Endometrial microvascular endothelial cells (primary cell): ENCODE data around the gene CERS3. TPM values are rescaled to one million over a fixed set of nuclear protein-coding genes. Genes with fewer than 3 reads are reported as not detected.

ENCODE experiments used
- in situ Hi-C: cut with HindIII; loops from 2 replicates; pipeline ENCODE4 v1.10.0; 2017; ENCODE audit warnings: low sequenced_read_pairs, low pct_unique_long_range_greater_than_20kb; ENCODE audit errors: inconsistent ontology term
- total RNA-seq: library from RNA; depleted of rRNA; stranded (reverse); fragments of >200 nt; gene quantifications from one replicate; pipeline ENCODE4 v1.2.3, GENCODE V29; 2015; ENCODE audit errors: inconsistent ontology term

Gene CERS3
- total RNA-seq = not detected

DNA sequence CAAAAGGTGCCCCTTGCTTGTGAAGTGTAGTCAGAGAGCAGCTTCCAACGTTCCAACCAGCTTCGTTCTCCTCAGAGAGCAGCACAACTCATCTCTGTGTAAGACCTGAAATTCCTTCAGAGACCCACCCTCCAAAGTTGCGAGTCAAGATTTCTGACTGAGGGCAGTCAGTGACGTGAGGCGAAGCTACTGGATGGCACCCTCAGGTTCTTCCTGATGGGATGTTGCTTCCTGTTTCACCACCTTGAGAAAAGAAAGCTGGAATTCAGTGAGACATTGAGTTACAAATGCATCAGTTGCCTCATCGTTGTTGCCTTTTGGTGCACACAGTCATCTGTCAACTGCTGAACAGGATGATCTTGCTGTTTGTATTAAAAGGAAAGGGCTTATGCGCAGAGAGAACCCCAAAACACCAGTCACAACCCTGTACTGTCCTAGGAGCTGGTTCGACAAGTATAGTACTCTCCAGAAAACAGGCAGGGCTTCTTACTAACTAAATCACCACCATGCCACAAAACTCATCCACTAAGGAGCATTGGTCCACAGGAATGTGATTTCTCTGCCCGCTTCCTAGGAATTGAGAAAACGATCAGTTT, at the start of gene CERS3:
TSS of gene CERS3 (minus strand) at position 118 of the 596 bp plus-strand sequence. CDS start 27,101 bp downstream, outside the sequence.
- in situ Hi-C loops = no loop called here

DNA sequence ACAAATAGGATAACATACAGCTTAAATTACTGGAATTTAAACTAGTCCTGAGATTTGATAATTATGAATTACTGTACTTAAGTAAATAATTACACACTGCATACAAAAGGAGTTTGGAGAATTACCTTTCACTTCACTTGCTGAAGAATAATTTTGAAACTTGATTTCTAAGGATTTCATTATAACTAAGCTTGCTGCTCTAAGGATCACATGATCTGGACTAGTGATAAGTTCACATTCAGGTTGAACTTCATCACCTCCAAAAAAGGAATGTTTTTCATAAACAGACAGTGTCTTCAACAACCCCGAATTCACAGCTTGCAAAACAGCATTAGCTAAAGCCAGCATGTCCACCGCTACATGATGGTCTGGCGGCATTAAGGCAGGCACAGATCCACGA, 44.8 kb upstream of the CERS3 start:
- in situ Hi-C loops = no loop called here

DNA sequence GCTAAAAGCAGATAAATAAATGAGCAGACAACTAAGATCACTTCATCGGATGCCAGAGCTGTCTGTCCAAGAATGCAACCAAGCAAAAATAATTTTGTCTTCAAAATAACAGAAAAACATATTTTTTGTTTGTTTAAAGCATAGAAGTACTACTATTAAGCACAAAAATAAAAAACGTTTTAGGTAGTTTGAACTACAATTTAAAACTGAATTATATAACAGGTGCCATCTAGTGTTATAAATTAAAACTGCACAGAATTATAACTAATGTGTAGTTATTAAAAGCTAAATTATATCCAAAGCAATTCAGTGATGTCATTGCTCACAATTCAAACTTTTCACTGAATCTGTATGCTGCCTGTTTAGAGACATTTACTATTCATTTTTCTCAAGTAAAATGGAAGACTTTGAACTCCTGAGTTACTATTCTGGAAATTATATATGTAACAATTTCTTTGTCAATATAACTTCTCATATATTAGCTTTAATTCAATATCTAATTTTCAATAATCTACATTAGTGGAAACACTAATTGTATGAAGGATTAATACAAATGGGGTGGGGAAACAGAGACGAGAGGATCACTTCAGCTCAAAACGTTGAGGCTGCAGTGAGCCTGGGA, 43.7 kb upstream of the CERS3 start:
- in situ Hi-C loops = no loop called here

DNA sequence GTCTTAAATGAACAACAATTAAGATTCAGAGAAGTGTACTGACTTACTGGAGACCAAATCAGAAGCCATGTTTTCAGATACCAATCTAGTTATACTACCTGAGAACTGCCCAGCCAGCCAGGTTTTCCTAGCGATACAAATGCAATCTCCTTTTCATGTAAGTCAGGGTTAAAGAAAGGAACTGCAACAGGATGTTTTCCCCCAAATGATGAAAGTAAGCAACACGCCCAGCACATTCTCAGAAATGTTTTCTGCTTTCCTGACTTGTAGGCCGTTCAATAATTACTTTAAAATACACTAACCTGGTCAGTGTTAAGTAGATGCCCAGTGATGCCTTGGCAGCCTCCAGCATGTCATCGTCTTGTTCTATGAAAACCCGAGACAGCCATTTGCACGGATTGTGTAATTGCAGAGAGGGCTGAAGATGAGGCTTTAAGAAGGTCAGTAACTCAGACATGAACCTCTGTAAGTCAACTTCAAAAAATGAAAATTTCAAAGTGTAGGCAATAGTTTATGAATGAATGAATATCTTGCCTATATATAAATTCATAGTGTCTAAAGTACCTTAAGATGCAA, 42.9 kb upstream of the CERS3 start:
- in situ Hi-C loops = no loop called here

DNA sequence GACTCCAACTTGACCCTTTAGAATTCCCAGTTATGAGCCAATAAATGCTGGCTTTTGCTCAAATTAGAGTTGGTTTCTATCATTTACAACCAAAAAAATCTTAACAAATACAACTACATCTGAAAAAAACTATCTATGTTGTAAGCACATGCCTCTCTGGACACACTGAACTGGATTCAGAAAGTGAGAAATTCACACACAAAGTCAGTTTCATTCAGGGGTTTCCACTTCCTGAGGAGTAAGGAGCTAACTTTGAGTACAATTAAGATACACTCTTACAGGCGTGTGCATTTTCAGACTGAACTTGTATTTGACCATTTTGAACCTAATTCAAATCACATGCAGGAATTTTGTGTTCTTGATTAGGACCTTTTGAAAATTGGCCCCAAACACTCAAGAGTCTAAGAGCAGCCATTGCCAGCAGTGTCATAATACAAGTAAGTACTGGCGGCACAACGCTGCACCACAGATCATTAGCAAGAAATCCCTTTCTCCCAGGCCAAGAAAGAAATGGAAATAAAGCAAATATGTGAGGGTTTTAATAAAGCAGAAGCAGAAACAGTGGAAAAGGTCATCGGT, 42.1 kb upstream of the CERS3 start:
- in situ Hi-C loops = no loop called here

DNA sequence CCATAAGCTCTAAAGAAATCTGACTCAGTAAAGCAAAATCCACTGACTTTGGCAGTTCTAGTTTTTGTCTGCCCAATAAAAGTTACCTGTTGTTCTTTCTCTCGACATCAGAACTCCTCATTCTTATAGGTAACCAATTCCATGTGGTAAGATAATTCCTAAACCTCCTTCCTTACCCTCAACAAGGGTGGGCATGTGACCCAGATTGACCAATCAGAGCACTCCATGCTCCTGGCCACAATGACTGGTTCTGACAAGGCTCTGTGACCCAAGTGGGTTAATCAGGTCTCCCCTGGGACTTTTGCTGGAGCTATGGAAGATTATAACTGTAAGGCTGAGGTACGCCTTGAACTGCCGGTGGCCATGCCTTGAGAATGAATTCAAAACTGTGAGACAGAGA, 41.5 kb upstream of the CERS3 start:
- in situ Hi-C loops = no loop called here

DNA sequence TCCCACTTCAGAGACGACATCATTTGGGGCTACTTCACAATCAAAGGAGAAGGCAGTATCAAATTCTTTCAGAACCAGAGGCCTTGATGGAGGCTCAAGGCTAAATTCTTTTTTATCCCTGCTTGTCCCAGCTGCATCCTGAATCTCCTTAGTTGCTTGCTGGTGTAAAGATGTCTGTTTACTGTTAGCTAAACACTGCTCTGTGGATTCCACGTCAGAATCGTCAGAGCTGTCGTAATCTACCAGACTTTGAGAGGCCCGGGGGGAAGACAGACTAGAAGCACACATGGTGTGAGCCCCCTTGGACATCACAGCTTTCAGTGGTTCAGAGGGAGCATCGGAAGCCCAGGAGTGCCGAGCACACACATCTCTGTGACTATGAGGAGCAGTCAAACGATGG, 40.6 kb upstream of the CERS3 start:
- in situ Hi-C loops = no loop called here

DNA sequence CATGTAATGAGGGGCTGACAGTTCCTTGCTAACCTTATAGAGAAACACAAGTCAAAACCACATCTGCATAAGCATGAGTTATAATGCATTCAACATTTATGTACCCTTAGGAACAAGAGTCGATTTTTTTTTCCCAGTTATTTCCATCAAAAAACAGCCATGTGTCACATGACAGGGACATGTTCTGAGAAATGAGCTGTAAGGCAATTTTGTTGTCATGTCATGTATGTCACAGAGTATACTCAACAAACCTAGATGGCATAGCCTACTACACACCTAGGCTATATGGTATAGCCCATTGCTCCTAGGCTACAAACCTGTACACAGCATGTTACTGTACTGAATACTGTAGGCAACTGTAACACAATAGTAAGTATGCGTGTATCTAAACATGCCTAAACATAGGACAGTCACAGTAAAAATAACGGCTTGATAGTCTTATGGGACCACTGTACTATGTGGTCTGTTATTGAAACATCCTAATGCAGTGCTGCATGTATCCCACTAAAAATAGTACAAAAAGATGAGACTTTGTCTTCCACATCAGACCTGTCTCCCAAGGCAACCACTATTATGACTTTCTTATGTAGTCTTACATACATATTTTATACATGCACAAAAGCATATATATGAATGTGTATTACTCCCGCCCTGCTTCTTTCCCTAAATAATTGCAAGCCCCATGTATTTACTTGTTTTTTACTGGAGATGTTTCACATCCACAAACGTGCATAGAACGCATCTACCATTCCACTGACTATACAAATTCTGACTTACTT, 38.3 kb upstream of the CERS3 start:
- in situ Hi-C loops = no loop called here

DNA sequence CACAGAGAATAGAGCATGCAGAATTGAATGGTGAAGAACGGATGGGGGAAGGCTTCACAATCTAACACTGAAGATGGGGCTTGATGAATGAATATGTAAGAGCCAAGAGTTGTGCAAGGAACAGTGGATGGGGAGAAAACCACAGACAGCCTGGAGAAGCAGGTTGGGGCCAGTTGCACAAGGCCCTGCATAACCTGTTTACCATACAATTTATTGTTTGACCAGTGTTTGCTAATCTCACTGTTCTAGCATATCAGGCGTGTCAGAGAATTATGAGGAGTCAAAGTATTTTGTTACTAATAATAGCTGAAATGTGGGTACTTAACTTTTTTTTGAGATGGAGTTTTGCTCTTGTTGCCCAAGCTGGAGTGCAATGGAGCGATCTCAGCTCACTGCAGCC, 36.8 kb upstream of the CERS3 start:
- in situ Hi-C loops = no loop called here

DNA sequence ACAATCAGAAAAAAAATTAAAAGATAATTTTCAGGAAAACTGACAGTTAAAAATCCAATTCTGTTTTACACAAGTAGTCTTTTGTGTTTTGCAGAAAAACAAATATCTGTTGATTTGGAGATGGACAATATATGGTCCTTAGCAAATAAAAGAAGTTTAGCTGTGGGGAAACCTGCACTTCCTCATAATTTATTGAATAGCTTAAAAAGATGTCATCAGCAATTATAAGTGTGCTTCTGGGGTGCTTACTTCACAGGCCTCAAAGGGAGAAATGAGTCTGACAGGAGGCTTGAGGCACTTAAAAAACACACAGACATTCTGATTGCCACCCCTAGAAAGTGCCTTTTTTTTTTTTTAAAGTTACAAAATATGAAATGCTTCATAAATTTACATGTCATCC, 31.6 kb upstream of the CERS3 start:
- in situ Hi-C loops = no loop called here

DNA sequence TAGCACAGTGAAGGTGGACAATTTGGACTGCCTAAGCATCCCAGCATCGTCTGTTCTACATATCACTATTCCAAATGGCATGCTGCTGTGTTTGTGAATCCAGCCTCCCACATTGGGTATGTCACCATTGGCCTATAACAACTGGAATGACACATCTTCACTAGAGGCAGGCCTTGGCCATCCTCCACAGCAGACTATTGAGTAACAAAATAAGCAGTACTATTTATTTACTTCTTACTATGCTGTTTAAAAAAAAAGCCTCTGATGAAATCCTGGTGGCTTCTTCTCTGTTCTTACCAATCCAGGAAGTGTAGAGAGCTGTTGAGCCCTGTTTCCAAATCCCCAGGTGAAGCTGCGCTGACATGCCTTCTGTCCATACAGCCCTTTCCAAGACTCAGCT, 30.6 kb upstream of the CERS3 start:
- in situ Hi-C loops = no loop called here

DNA sequence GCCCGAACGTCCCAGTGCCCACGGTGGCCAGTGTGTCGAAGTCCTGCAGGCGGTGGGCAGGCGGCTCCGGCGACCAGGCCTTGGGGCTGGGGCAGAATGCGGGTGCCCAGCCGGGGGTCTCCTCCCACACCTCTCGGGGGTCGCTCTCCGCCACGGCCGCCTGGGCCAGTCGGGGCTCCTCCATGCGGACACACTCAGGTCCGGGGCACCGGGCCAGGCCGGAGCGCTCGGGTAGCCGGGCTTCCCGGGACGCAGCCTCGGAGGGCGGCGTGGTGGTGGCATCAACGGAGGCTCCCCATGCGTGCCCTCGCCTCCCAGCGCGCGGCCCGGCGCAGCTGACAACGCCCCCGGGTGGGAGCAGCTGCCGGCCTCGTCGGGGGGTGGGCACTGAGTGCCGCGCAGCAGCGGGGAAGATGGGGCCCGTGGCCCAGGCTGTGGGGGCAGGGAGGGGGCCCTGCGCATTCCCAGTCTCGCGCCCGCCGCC, 30.1 kb upstream of the CERS3 start:
- in situ Hi-C loops = no loop called here

DNA sequence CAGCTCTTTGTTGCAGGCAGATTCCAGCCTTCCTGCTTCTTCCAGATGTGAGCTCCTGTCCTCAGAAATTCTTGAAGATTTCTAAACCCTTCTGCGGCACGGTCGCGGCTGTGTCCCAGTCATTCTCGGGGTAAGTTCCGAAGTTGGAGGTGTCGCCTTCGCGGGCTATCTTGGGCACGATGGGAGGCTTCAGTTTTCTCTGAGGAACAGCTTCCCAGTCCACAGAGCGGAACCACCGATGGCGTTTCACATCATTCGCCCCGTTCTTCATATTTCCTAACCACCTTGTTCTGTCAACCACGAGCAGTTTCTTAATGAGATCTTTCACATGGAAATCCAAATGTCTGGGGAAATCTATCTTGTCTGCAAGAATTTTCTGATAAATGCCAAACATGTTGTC, 24.7 kb upstream of the CERS3 start:
- in situ Hi-C loops = no loop called here

DNA sequence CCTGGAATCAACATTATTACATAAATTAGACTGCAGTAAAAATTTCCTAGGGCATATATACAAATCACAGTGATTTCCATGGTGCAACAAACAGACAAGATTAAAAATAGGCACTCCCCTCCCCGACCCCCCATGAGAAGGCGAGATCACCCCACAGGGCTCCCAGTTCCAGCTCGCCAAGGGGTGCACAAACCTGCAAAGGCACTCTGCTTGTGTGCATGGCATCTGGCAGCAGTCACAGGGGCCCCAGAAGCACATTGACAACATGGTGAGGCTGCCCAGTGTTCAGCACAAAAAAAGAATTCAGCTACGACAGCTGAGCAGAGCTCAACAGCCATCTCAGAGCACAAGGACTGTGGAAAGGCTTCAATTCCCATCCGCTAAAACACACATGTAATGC, 19.2 kb upstream of the CERS3 start:
- in situ Hi-C loops = no loop called here

DNA sequence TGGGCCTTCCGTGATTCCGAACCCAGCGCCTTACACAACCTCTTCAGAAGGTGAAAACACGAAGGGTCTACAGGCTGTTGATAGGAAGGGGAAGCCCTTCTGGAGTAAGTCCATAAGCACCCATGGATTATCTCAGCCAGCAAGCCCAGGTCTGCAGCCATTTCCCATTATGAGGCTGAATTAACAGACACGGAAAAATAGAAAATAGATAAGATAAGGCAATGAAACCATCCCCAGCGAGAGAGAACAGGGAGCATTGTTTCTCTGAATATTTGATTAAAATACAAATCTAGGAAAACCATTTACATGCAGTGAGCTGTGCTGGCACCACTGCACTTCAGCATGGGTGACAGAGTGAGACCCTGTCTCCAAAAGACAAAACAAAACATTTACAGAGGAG, 16.2 kb upstream of the CERS3 start:
- in situ Hi-C loops = no loop called here

DNA sequence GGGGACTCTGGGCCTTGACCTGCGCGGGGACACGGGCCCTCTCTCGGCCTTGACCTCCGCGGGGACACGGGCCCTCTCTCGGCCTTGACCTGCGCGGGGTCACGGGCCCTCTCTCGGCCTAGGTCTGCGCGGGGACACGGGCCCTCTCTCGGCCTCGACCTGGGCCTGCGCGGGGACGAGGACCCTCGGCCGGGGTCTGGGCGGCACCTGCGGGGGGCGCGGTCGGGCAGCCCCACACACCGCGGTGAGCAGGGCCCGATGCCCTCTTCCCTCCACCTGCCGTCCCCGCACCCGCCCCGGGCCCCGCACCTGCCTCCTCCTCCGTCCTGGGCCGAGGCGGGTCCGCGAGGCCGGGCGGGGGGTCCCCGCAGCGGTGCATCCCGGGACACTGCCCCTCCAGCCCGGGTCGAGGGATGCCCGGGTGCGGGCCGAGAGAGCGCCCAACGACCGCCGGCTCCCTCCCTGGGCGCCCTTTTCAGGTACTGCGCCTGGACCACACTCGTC, 15.6 kb upstream of the CERS3 start:
- in situ Hi-C loops = no loop called here

DNA sequence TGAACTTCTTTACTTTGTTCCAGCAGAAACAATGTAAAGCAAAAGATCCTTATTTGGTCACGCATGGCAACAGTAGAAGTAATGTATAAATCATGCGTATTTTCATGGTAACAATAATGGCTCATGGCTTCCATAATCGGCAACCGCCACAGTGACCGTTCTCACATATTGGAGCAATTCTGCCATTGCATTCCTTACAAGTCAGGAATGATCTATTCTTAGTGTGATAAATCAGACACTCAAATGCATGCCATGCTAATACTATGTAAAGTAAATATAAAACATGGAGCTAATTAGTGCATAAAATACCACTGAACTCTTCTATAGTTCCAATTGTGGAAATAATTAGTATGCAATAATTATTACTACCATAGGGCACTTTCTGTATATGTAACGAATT, 13.5 kb upstream of the CERS3 start:
- in situ Hi-C loops = no loop called here

DNA sequence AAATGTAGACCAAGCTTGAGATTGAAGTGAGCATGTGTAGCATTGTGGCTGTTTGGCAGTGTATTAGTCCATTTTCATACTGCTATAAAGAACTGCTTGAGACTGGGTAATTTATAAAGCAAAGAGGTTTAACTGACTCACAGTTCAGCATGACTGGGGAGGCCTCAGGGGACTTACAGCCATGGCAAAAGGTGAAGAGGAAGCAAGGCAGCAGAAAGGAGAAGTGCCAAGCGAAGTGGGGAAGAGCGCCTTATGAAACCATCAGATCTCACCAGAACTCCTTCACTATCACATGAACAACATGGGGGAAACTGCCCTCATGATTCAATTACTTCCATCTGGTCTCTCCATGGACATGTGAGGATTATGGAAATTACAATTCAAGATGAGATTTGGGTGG, 8.6 kb upstream of the CERS3 start:
- in situ Hi-C loops = no loop called here

DNA sequence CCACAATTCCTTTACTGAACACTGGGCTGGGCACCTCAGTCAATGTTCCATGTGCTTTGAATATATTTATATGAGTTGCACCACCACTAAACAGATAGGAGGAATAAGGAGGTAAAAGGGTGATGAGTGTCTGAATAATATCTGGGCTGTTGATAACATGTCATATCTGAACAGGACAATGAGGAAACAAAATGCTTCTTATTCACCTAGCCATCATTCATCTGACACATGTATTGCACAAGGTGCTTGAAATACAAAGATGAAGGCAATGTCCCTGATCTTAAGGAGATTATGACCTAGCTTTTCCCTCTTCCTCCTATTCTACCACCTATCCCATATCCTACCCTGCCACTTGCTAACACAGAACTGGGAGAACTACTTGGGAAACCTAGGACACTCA, 8.0 kb upstream of the CERS3 start:
- in situ Hi-C loops = no loop called here
